Measurements from ENCODE around the gene DPF1. TPM values are rescaled to one million over a fixed set of nuclear protein-coding genes. Genes with fewer than 3 reads are reported as not detected.

The DPF1 gene
- total RNA-seq, 2 experiments from 2014 or later = 7.6 to 11.3 TPM

- no peak overlapping the region for H3K27ac ChIP-seq (ENCODE audit: low read depth, low read length, poor library complexity, severe bottlenecking)
- TF ChIP-seq EZH2phosphoT487 (IDR thresholded peaks at IDR 0.05; ENCODE audit: borderline replicate concordance, low read depth, low read length) = no peak
- no peak for TF ChIP-seq CTCF (conservative IDR thresholded peaks at IDR 0.05; ENCODE audit: low read length)
- intact Hi-C loops (cut with micrococcal nuclease; ENCODE audit: unreplicated experiment) = no loop called here
- no peaks in the 10 kb centered on the region for H3K4me1 ChIP-seq (ENCODE audit: insufficient read depth, low read length, poor library complexity, severe bottlenecking)
- H4K20me1 ChIP-seq (ENCODE audit: insufficient read depth, low read length) = no peaks in the 10 kb centered on the region
- no peaks in the 10 kb centered on the region for H3K79me2 ChIP-seq (ENCODE audit: insufficient read depth, low read depth, low read length)
- CTCF ChIA-PET (ENCODE audit: unreplicated experiment) = no interaction called here
- H3K36me3 ChIP-seq (ENCODE audit: insufficient read depth, low read length) = no peaks in the 10 kb centered on the region
- BruUV-seq (replicated peaks) = no TSS peak
- H3K9me3 ChIP-seq (ENCODE audit: low read length) = no peaks in the 10 kb centered on the region
- H3K4me3 ChIP-seq (ENCODE audit: low read depth, low read length, poor library complexity, severe bottlenecking) = no peak overlapping the region
- POLR2A ChIA-PET = no interaction called here
- H3K4me2 ChIP-seq (ENCODE audit: low read length) = no peak overlapping the region
- no peak overlapping the region for H2AFZ ChIP-seq (ENCODE audit: low read length)
- H3K9me2 ChIP-seq (ENCODE audit: insufficient read depth, low read length) = no peaks in the 10 kb centered on the region
- DNase-seq (ENCODE audit: low spot score) = no peak
Observed at GRCh38 chr19:38210458-38210987, 13.5 kb downstream of the DPF1 start.

- Histone ChIP-seq H3K79me2 (ENCODE audit: insufficient read depth, low read depth, low read length) (no peaks in the 10 kb centered on the region), H4K20me1 (ENCODE audit: insufficient read depth, low read length) (no peaks in the 10 kb centered on the region), H3K9me3 (ENCODE audit: low read length) (no peaks in the 10 kb centered on the region), H3K4me2 (ENCODE audit: low read length) (no peak overlapping the region), H3K36me3 (ENCODE audit: insufficient read depth, low read length) (no peaks in the 10 kb centered on the region), H3K9me2 (ENCODE audit: insufficient read depth, low read length) (no peaks in the 10 kb centered on the region), H3K4me3 (ENCODE audit: low read depth, low read length, poor library complexity, severe bottlenecking) (no peak overlapping the region), H2AFZ (ENCODE audit: low read length) (no peak overlapping the region), H3K4me1 (ENCODE audit: insufficient read depth, low read length, poor library complexity, severe bottlenecking) (no peaks in the 10 kb centered on the region), H3K27ac (ENCODE audit: low read depth, low read length, poor library complexity, severe bottlenecking) (no peak overlapping the region)
- TF ChIP-seq EZH2phosphoT487 (IDR thresholded peaks at IDR 0.05; ENCODE audit: borderline replicate concordance, low read depth, low read length) (no peak), CTCF (conservative IDR thresholded peaks at IDR 0.05; ENCODE audit: low read length) (no peak)
- intact Hi-C loops (cut with micrococcal nuclease; ENCODE audit: unreplicated experiment) = no loop called here
- no peak for DNase-seq (ENCODE audit: low spot score)
- BruUV-seq (replicated peaks) = no TSS peak
- POLR2A ChIA-PET = no interaction called here
- CTCF ChIA-PET (ENCODE audit: unreplicated experiment) = no interaction called here
Observed at GRCh38 chr19:38209671-38210457, 14.2 kb downstream of the DPF1 start.

DNA sequence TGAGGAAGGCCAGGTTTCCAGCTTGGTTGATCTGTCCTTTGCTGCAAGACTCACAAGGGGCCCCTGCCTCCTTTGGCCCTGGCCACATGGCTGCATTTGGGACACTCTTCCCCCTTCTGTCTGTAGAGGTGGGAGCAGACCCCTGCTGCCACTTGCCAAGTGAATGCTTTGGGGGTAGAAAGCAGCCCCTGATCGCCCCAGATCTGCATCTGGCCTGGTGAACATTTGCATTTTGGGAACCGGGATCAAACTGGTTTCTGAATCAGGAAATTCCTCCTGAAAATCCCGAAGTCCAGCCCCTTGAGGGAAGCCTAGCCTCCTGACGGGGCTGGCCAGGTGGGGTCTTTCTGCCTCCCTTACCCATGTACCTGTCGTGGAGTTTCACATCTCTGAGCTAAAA, 14.9 kb downstream of the DPF1 start:
- no peak for TF ChIP-seq CTCF (conservative IDR thresholded peaks at IDR 0.05; ENCODE audit: low read length)
- TF ChIP-seq EZH2phosphoT487 (IDR thresholded peaks at IDR 0.05; ENCODE audit: borderline replicate concordance, low read depth, low read length) = no peak
- POLR2A ChIA-PET = no interaction called here
- DNase-seq (ENCODE audit: low spot score) = no peak
- no peak overlapping the region for H3K4me3 ChIP-seq (ENCODE audit: low read depth, low read length, poor library complexity, severe bottlenecking)
- intact Hi-C loops (cut with micrococcal nuclease; ENCODE audit: unreplicated experiment) = no loop called here
- CTCF ChIA-PET (ENCODE audit: unreplicated experiment) = interaction anchor here (0.6 kb wide), 1 partner anchor 175 kb away, joined by 4 read pairs; no protein-coding TSS in a partner anchor
- no peak overlapping the region for H2AFZ ChIP-seq (ENCODE audit: low read length)
- H3K27ac ChIP-seq (ENCODE audit: low read depth, low read length, poor library complexity, severe bottlenecking) = no peak overlapping the region
- H3K4me2 ChIP-seq (ENCODE audit: low read length) = no peak overlapping the region
- H4K20me1 ChIP-seq (ENCODE audit: insufficient read depth, low read length) = no peaks in the 10 kb centered on the region
- no TSS peak for BruUV-seq (replicated peaks)
- no peaks in the 10 kb centered on the region for H3K36me3 ChIP-seq (ENCODE audit: insufficient read depth, low read length)
- H3K9me3 ChIP-seq (ENCODE audit: low read length) = no peaks in the 10 kb centered on the region
- H3K4me1 ChIP-seq (ENCODE audit: insufficient read depth, low read length, poor library complexity, severe bottlenecking) = no peaks in the 10 kb centered on the region
- no peaks in the 10 kb centered on the region for H3K9me2 ChIP-seq (ENCODE audit: insufficient read depth, low read length)
- no peaks in the 10 kb centered on the region for H3K79me2 ChIP-seq (ENCODE audit: insufficient read depth, low read depth, low read length)
